ENCODE data around the gene C3orf33. TPM values are rescaled to one million over a fixed set of nuclear protein-coding genes. Genes with fewer than 3 reads are reported as not detected.

C3orf33 gene
- total and polyA plus RNA-seq, 2 of the 13 experiments (the other 11 are each of a cell fraction or from before 2014, with no cell fraction given): 9.2 to 12.6 TPM

DNA sequence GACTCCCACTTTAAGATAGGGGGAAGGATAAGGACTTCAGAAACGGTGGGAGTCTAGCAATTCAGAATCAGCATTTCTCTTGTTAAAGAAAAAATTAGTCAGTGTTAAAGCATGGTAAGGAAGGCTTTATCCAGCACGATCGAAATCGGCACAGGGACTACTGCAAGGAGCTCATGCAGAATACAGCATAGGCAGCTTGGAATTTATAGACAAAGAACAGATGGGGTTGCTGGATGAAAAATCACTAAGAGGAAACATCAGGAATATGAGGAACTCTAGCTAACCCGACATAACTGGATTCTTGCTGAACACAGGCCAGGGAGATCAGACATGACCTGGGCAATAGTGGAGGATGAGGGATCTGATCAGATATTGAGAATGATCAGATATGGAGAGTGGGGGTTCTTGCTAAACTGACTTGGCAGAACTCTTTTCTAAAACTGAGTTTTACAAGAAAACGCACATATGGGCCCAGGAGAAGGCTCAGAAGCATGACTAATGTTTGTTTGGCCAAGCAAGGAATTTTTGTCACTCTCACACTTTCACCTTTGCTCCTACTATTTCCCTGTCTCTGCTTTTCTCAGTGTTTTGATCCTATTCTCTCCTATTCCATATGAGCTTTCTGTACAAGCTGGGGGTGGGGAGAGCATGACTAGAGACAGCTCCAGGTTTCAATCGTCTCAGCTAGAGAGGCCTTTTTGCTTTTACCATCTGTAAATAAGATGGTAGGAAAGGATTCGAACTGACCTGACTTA, 57.3 kb downstream of the C3orf33 start (continued):
- no peak for TF ChIP-seq RFX5 (IDR thresholded peaks at IDR 0.05; ENCODE audit: low read depth, low read length)
- TF ChIP-seq, protein P1, sequence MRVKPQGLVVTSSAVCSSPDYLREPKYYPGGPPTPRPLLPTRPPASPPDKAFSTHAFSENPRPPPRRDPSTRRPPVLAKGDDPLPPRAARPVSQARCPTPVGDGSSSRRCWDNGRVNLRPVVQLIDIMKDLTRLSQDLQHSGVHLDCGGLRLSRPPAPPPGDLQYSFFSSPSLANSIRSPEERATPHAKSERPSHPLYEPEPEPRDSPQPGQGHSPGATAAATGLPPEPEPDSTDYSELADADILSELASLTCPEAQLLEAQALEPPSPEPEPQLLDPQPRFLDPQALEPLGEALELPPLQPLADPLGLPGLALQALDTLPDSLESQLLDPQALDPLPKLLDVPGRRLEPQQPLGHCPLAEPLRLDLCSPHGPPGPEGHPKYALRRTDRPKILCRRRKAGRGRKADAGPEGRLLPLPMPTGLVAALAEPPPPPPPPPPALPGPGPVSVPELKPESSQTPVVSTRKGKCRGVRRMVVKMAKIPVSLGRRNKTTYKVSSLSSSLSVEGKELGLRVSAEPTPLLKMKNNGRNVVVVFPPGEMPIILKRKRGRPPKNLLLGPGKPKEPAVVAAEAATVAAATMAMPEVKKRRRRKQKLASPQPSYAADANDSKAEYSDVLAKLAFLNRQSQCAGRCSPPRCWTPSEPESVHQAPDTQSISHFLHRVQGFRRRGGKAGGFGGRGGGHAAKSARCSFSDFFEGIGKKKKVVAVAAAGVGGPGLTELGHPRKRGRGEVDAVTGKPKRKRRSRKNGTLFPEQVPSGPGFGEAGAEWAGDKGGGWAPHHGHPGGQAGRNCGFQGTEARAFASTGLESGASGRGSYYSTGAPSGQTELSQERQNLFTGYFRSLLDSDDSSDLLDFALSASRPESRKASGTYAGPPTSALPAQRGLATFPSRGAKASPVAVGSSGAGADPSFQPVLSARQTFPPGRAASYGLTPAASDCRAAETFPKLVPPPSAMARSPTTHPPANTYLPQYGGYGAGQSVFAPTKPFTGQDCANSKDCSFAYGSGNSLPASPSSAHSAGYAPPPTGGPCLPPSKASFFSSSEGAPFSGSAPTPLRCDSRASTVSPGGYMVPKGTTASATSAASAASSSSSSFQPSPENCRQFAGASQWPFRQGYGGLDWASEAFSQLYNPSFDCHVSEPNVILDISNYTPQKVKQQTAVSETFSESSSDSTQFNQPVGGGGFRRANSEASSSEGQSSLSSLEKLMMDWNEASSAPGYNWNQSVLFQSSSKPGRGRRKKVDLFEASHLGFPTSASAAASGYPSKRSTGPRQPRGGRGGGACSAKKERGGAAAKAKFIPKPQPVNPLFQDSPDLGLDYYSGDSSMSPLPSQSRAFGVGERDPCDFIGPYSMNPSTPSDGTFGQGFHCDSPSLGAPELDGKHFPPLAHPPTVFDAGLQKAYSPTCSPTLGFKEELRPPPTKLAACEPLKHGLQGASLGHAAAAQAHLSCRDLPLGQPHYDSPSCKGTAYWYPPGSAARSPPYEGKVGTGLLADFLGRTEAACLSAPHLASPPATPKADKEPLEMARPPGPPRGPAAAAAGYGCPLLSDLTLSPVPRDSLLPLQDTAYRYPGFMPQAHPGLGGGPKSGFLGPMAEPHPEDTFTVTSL (CRISPR knock-in tag; IDR thresholded peaks at IDR 0.05; ENCODE audit: borderline replicate concordance): peak; percentile 39; the same call in 1 of the 2 replicates
- TF ChIP-seq ZNF605 (CRISPR knock-in tag; IDR thresholded peaks at IDR 0.05): no peak
- no peak for TF ChIP-seq ZNF292 (CRISPR knock-in tag; IDR thresholded peaks at IDR 0.05; ENCODE audit: borderline replicate concordance, low read depth)
- TF ChIP-seq REPIN1 (CRISPR knock-in tag; IDR thresholded peaks at IDR 0.05; ENCODE audit: borderline replicate concordance, low read depth): no peak
- no peak for TF ChIP-seq ELF1 (CRISPR knock-in tag; IDR thresholded peaks at IDR 0.05)
- TF ChIP-seq THYN1 (CRISPR knock-in tag; IDR thresholded peaks at IDR 0.05; ENCODE audit: borderline replicate concordance, low read depth): no peak
- TF ChIP-seq ZNF775 (CRISPR knock-in tag; IDR thresholded peaks at IDR 0.05; ENCODE audit: borderline replicate concordance): no peak
- 0 out of 2 replicates have a peak, but pooled peaks have one; percentile 20 for TF ChIP-seq ZFX (CRISPR knock-in tag; IDR thresholded peaks at IDR 0.05; ENCODE audit: low read depth)
- TF ChIP-seq HOXA3 (CRISPR knock-in tag; IDR thresholded peaks at IDR 0.05): no peak
- TF ChIP-seq ZNF768 (CRISPR knock-in tag; IDR thresholded peaks at IDR 0.05): no peak
- TF ChIP-seq TBX2 (CRISPR knock-in tag; IDR thresholded peaks at IDR 0.05; ENCODE audit: borderline replicate concordance): peak; percentile 34; the same call in 1 of the 2 replicates
- TF ChIP-seq AGO1 (IDR thresholded peaks at IDR 0.05; ENCODE audit: low read depth, low read length, poor library complexity, severe bottlenecking): no peak
- no peak for TF ChIP-seq KDM1A (CRISPR knock-in tag; IDR thresholded peaks at IDR 0.05)
- TF ChIP-seq CCAR2 (optimal IDR thresholded peaks at IDR 0.05; ENCODE audit: low read depth, low read length): no peak
- no peak for TF ChIP-seq NFE2 (CRISPR knock-in tag; IDR thresholded peaks at IDR 0.05)
- no peak for TF ChIP-seq ZNF644 (CRISPR knock-in tag; IDR thresholded peaks at IDR 0.05; ENCODE audit: low read depth)
- no peak for TF ChIP-seq ZNF343 (CRISPR knock-in tag; IDR thresholded peaks at IDR 0.05)
- TF ChIP-seq, protein P2, sequence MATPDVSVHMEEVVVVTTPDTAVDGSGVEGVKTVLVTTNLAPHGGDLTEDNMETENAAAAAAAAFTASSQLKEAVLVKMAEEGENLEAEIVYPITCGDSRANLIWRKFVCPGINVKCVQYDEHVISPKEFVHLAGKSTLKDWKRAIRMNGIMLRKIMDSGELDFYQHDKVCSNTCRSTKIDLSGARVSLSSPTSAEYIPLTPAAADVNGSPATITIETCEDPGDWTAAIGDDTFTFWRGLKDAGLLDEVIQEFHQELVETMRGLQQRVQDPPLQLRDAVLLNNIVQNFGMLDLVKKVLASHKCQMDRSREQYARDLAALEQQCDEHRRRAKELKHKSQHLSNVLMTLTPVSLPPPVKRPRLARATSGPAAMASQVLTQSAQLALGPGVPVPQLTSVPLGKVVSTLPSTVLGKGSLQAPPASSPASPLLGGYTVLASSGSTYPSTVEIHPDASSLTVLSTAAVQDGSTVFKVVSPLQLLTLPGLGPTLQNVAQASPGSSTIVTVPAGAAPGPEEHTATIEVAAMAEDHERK (CRISPR knock-in tag; IDR thresholded peaks at IDR 0.05; ENCODE audit: low read depth): no peak
- TF ChIP-seq ZNF329 (CRISPR knock-in tag; IDR thresholded peaks at IDR 0.05; ENCODE audit: low read depth): no peak
- TF ChIP-seq NFKBIZ (CRISPR knock-in tag; IDR thresholded peaks at IDR 0.05): no peak

All from HepG2 (cell line).